ENCODE results near the gene ARHGEF28. TPM values are rescaled to one million over a fixed set of nuclear protein-coding genes. Genes with fewer than 3 reads are reported as not detected.

Gene ARHGEF28
- total RNA-seq, 1 experiment from 2014 or later: 13.9 TPM

- no peak for DNase-seq (ENCODE audit: low read depth)
These were observed 364.0 kb downstream of the ARHGEF28 start for GRCh38 chr5:73989956-73990355.

Small RNA genes lying within 50 kb of the gene (small RNA-seq; reads per million reads assigned to genes)
- not detected for gene RNU7-196P

Other genes with a start within 250 kb of the ARHGEF28 start
- gene FOXD1, start 177.4 kb upstream of the ARHGEF28 start, total RNA-seq (2014; rRNA removed; shearing (Covaris generic)): 146 and 192 TPM in 2 replicates
- 641 and 881 TPM in 2 replicates for gene BTF3, start 127.8 kb upstream of the ARHGEF28 start, total RNA-seq (2014; rRNA removed; shearing (Covaris generic))
- 11.7 and 16.0 TPM in 2 replicates for gene ANKRA2, start 60.6 kb upstream of the ARHGEF28 start, total RNA-seq (2014; rRNA removed; shearing (Covaris generic))
- 24.5 and 25.0 TPM in 2 replicates for gene UTP15, start 60.5 kb upstream of the ARHGEF28 start, total RNA-seq (2014; rRNA removed; shearing (Covaris generic))

Measured in HT1080 (cell line).